Keratinocyte (primary cell): ENCODE results near the gene TEAD3. TPM values are rescaled to one million over a fixed set of nuclear protein-coding genes. Genes with fewer than 3 reads are reported as not detected.

Source experiments
- DNase-seq: peaks from one replicate; pipeline ENCODE4 v3.0.0-alpha.2; 2011; ENCODE audit warnings: low read depth, missing footprints, low spot score
- FAIRE-seq: peaks from 2 replicates; lab custom pipeline; 2011; peaks lifted over from hg19 to GRCh38; lab: Jason Lieb, UNC
- H2AFZ ChIP-seq: 2 replicates; pipeline ENCODE4 v1.6.0; 2012; ENCODE audit warnings: low read length, control low read depth, inconsistent platforms; ENCODE audit not compliant: control insufficient read depth
- H3K27ac ChIP-seq: 2 replicates; pipeline ENCODE4 v1.5.1; 2011; ENCODE audit warnings: low read length; ENCODE audit not compliant: control insufficient read depth, insufficient read depth
- H3K27me3 ChIP-seq: 3 replicates; pipeline ENCODE4 v1.6.0; 2011; ENCODE audit warnings: low read length; ENCODE audit not compliant: control insufficient read depth, insufficient read depth; ENCODE audit errors: extremely low read depth
- H3K36me3 ChIP-seq, 2 experiments: 2 replicates in 1 of 2; 3 replicates in 1 of 2; pipeline ENCODE4 v1.5.1; 2011; ENCODE audit warnings: low read length in 2 of 2, mild to moderate bottlenecking in 1 of 2; ENCODE audit not compliant: control insufficient read depth in 2 of 2, insufficient read depth in 2 of 2; ENCODE audit errors: extremely low read depth in 1 of 2
- H3K4me1 ChIP-seq: 3 replicates; pipeline ENCODE4 v1.5.1; 2011; ENCODE audit warnings: low read length; ENCODE audit not compliant: control insufficient read depth, insufficient read depth; ENCODE audit errors: extremely low read depth
- H3K4me2 ChIP-seq: 3 replicates; pipeline ENCODE4 v1.6.0; 2011; ENCODE audit warnings: low read depth, low read length; ENCODE audit not compliant: control insufficient read depth, insufficient read depth; ENCODE audit errors: extremely low read depth
- H3K4me3 ChIP-seq, 3 experiments: fragments of 200-600 bp in 1 of 3; sonication (generic) in 1 of 3; 2 replicates in 2 of 3; 3 replicates in 1 of 3; pipeline ENCODE4 v1.5.1; 2011 to 2016; ENCODE audit warnings: low read length in 3 of 3, mild to moderate bottlenecking in 3 of 3, control low read depth in 2 of 3, inconsistent platforms in 1 of 3, low read depth in 1 of 3, mixed read lengths in 1 of 3, mixed run types in 1 of 3, moderate library complexity in 1 of 3; ENCODE audit not compliant: control insufficient read depth in 2 of 3, insufficient read depth in 2 of 3; ENCODE audit errors: extremely low read depth in 1 of 3
- H3K79me2 ChIP-seq: 2 replicates; pipeline ENCODE4 v1.6.0; 2012; ENCODE audit warnings: low read length; ENCODE audit not compliant: control insufficient read depth, insufficient read depth
- H3K9ac ChIP-seq: 3 replicates; pipeline ENCODE4 v1.6.0; 2011; ENCODE audit warnings: low read length; ENCODE audit not compliant: control insufficient read depth, insufficient read depth; ENCODE audit errors: extremely low read depth
- H3K9me1 ChIP-seq: 3 replicates; pipeline ENCODE4 v1.6.0; 2011; ENCODE audit warnings: low read length; ENCODE audit not compliant: control insufficient read depth, insufficient read depth; ENCODE audit errors: extremely low read depth
- H3K9me3 ChIP-seq: 2 replicates; pipeline ENCODE4 v1.5.1; 2012; ENCODE audit warnings: low read depth, low read length; ENCODE audit not compliant: control insufficient read depth
- H4K20me1 ChIP-seq: 3 replicates; pipeline ENCODE4 v1.6.0; 2011; ENCODE audit warnings: low read length; ENCODE audit not compliant: control insufficient read depth, insufficient read depth; ENCODE audit errors: extremely low read depth
- EZH2 ChIP-seq: IDR thresholded peaks from one replicate; pipeline ENCODE4 v1.6.1; 2012; ENCODE audit warnings: inconsistent platforms, mild to moderate bottlenecking, low read length, moderate library complexity
- dilution Hi-C: fragments of 300-500 bp; cut with MboI; formaldehyde crosslinking; loops from one replicate; pipeline ENCODE4 v1.7.0; 2020; ENCODE audit warnings: low sequenced_read_pairs; ENCODE audit not compliant: extremely low pct_ligation_motif_present
- polyA plus RNA-seq, 5 experiments: library from polyadenylated mRNA; depleted of rRNA in 3 of 5; stranded (reverse) in 3 of 5; stranded (forward) in 1 of 5; unstranded in 1 of 5; fragments of >200 nt; gene quantifications; 1 replicate in 1 of 5; 2 replicates in 3 of 5; 3 replicates in 1 of 5; pipeline versions ENCODE4 v1.2.1 to v1.2.3, GENCODE V29; 2011 to 2012; ENCODE audit warnings: missing spikeins in 2 of 5, low read depth in 1 of 5, low replicate concordance in 1 of 5
- TF ChIP-seq, protein P1 (sequence below), 3 experiments: IDR thresholded peaks in 1 of 3; conservative IDR thresholded peaks in 1 of 3; optimal IDR thresholded peaks in 1 of 3; 2 replicates in 2 of 3; 3 replicates in 1 of 3; pipeline versions ENCODE3 to v1.5.1; 2011; ENCODE audit warnings: low read length in 3 of 3, mild to moderate bottlenecking in 3 of 3, moderate library complexity in 2 of 3, control low read depth in 1 of 3, inconsistent platforms in 1 of 3; ENCODE audit not compliant: insufficient read depth in 2 of 3; ENCODE audit errors: extremely low read depth in 1 of 3

Gene TEAD3
- polyA plus RNA-seq, 1 donor (not counting 4 experiments of a cell fraction or from before 2014, with no cell fraction given), result 5.7 TPM

DNA sequence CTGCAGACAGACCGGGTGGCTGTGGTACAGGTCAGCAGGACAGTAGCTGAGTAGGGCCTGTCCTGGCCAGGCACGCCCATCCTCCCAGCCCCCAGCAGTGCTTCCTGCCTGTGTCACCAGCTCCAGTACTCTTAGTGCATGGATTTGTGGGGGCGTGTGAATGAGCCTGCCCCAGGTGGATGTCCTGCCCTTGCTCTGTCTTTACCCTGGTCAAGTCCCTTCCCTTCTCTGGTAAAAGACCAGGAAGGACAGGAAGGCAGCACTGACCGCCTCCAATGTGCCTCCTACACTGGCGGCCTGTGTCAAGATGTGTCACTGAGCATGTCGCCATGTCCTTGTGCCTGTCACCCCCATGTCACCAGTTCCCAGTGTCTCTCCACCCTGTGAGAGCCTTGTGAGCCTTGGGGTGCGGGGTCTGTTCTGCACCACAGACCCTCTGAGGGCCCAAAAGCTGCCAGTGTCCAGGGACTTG, 11.9 kb downstream of the TEAD3 start:
- Histone ChIP-seq H3K36me3 (peaks cover 4 to 6% of the 10 kb centered on the region in 2 experiments), H3K4me2 (peak overlapping the region; percentile 93), H3K4me1 (peaks cover 53% of the 10 kb centered on the region), H3K4me3 (peak overlapping the region in 1 of 3 experiments; percentile 41), H3K9me1 (no peaks in the 10 kb centered on the region), H3K79me2 (peaks cover 10% of the 10 kb centered on the region), H3K9ac (peak overlapping the region; percentile 96), H3K27ac (peak overlapping the region; percentile 99), H3K27me3 (no peaks in the 10 kb centered on the region), H3K9me3 (no peaks in the 10 kb centered on the region), H2AFZ (no peak overlapping the region), H4K20me1 (no peaks in the 10 kb centered on the region)
- FAIRE-seq (peak; percentile 5), DNase-seq (no peak)
- dilution Hi-C loops, result no loop called here
- TF ChIP-seq, protein P1, sequence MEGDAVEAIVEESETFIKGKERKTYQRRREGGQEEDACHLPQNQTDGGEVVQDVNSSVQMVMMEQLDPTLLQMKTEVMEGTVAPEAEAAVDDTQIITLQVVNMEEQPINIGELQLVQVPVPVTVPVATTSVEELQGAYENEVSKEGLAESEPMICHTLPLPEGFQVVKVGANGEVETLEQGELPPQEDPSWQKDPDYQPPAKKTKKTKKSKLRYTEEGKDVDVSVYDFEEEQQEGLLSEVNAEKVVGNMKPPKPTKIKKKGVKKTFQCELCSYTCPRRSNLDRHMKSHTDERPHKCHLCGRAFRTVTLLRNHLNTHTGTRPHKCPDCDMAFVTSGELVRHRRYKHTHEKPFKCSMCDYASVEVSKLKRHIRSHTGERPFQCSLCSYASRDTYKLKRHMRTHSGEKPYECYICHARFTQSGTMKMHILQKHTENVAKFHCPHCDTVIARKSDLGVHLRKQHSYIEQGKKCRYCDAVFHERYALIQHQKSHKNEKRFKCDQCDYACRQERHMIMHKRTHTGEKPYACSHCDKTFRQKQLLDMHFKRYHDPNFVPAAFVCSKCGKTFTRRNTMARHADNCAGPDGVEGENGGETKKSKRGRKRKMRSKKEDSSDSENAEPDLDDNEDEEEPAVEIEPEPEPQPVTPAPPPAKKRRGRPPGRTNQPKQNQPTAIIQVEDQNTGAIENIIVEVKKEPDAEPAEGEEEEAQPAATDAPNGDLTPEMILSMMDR (optimal IDR thresholded peaks at IDR 0.05 in 1 of 3, IDR thresholded peaks at IDR 0.05 in 1 of 3, conservative IDR thresholded peaks at IDR 0.05 in 1 of 3; ENCODE audit: extremely low read depth in 1 of 3, insufficient read depth in 2 of 3, low read length in 3 of 3), result no peak
- TF ChIP-seq EZH2, result no peak

DNA sequence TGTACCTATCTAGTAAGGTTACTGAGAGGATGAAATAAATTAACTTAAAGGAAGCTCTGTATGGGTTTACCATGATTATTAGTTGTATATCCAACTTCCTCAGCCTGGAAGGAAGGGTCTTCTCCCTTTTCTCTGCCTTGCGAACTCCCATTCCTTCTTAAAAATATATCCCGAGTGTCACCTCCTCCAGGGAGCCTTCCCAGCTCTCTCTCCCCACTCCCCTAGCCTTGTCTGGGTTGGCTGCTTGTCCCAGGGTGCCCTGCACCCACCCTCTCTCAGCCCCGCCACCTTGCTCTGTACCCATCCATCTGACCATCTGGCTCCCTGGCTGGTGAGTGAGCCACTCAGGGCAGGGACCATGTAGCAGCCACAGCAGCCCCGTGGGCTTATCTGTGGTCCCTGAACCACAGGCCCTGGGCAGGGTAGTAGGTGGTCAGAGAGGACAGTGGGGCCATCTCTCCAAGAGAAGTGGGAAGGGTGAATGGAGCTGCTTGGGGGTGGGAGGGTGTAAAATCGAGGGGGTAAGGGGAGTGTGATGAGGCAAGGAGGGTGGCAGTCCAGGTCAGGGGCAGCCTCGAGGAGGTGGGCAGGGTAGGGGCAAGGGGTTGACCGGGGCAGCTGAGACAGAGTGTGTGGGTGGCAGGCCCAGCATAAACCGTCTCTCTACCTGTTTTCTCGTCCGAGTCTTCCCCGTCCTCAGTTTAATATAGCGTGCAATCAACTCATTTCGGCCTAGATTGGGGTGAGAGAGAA, 12.8 kb downstream of the TEAD3 start:
- no peak overlapping the region for H3K4me2 ChIP-seq

More for the DNA sequence above, 12.8 kb downstream of the TEAD3 start:
- Histone ChIP-seq H3K27me3 (no peaks in the 10 kb centered on the region), H2AFZ (no peak overlapping the region), H3K4me1 (peaks cover 45% of the 10 kb centered on the region), H3K4me3 (no peak overlapping the region), H3K27ac (no peak overlapping the region), H3K9ac (no peak overlapping the region), H3K9me3 (no peaks in the 10 kb centered on the region), H3K36me3 (peaks cover 6 to 14% of the 10 kb centered on the region in 2 experiments), H3K79me2 (peaks cover 8% of the 10 kb centered on the region), H3K9me1 (no peaks in the 10 kb centered on the region), H4K20me1 (no peaks in the 10 kb centered on the region)
- dilution Hi-C loops, result no loop called here
- TF ChIP-seq, protein P1 (optimal IDR thresholded peaks at IDR 0.05 in 1 of 3, IDR thresholded peaks at IDR 0.05 in 1 of 3, conservative IDR thresholded peaks at IDR 0.05 in 1 of 3; ENCODE audit: extremely low read depth in 1 of 3, insufficient read depth in 2 of 3, low read length in 3 of 3), result no peak
- TF ChIP-seq EZH2, result no peak
- no peak for DNase-seq
- no peak for FAIRE-seq
